HepG2 (cell line): ENCODE results near the gene DUSP22. TPM values are rescaled to one million over a fixed set of nuclear protein-coding genes. Genes with fewer than 3 reads are reported as not detected.
A peak's percentile ranks its signal among the peaks of the same experiment; 100 is the strongest.

Experiments
- NFRKB ChIP-seq: fragments of 450-650 bp; IDR thresholded peaks from 2 replicates; pipeline ENCODE4 v1.6.1; 2017
- NR2F2 ChIP-seq: IDR thresholded peaks from 2 replicates; pipeline ENCODE4 v1.6.1; 2012; ENCODE audit warnings: low read depth, inconsistent platforms, borderline replicate concordance
- TMF1 ChIP-seq: sonication (generic); formaldehyde crosslinking; IDR thresholded peaks from 2 replicates; pipeline ENCODE4 v1.8.1; 2022; ENCODE audit warnings: low read depth, missing genetic modification reagents
- ZBTB49 ChIP-seq: sonication (generic); formaldehyde crosslinking; IDR thresholded peaks from 2 replicates; pipeline ENCODE4 v1.4.0; 2020; ENCODE audit warnings: missing genetic modification reagents, borderline replicate concordance
- ZNF296 ChIP-seq: sonication (generic); formaldehyde crosslinking; conservative IDR thresholded peaks from 2 replicates; pipeline ENCODE4 v1.5.0; 2020; ENCODE audit warnings: mild to moderate bottlenecking, missing genetic modification reagents
- ZNF605 ChIP-seq: sonication (generic); formaldehyde crosslinking; IDR thresholded peaks from 2 replicates; pipeline ENCODE4 v1.8.0; 2022; ENCODE audit warnings: mild to moderate bottlenecking, missing genetic modification reagents
- polyA plus RNA-seq, 8 experiments: library from polyadenylated mRNA; depleted of rRNA in 3 of 8; stranded (reverse) in 7 of 8; unstranded in 1 of 8; fragments of >200 nt; fragmentation: Illumina TruSeq in 4 of 8; extraction: Trizol in 4 of 8; gene quantifications; 2 replicates each; pipeline versions ENCODE4 v1.2.1 to v1.2.3, GENCODE V29; 2011 to 2016; ENCODE audit warnings: low read depth in 4 of 8, missing spikeins in 1 of 8, mixed read lengths in 1 of 8; ENCODE audit not compliant: insufficient read depth in 1 of 8
- total RNA-seq, 5 experiments: library from RNA; depleted of rRNA; stranded (reverse); fragments of >200 nt; fragmentation: Illumina TruSeq; extraction: Trizol; gene quantifications; 2 replicates each; pipeline ENCODE4 v1.2.3, GENCODE V29; 2016; ENCODE audit warnings: low read depth in 1 of 5
- TF ChIP-seq, protein P1 (sequence below): sonication (generic); formaldehyde crosslinking; IDR thresholded peaks from 2 replicates; pipeline ENCODE4 v1.8.0; 2022; ENCODE audit warnings: low read depth, missing genetic modification reagents
- TF ChIP-seq, protein P2 (sequence below): sonication (generic); formaldehyde crosslinking; conservative IDR thresholded peaks from 2 replicates; pipeline ENCODE4 v1.8.1; 2023; ENCODE audit warnings: missing genetic modification reagents

Gene DUSP22
- total and polyA plus RNA-seq, 2 of the 13 experiments (the other 11 are each of a cell fraction or from before 2014, with no cell fraction given): 20.2 to 32.8 TPM

DNA sequence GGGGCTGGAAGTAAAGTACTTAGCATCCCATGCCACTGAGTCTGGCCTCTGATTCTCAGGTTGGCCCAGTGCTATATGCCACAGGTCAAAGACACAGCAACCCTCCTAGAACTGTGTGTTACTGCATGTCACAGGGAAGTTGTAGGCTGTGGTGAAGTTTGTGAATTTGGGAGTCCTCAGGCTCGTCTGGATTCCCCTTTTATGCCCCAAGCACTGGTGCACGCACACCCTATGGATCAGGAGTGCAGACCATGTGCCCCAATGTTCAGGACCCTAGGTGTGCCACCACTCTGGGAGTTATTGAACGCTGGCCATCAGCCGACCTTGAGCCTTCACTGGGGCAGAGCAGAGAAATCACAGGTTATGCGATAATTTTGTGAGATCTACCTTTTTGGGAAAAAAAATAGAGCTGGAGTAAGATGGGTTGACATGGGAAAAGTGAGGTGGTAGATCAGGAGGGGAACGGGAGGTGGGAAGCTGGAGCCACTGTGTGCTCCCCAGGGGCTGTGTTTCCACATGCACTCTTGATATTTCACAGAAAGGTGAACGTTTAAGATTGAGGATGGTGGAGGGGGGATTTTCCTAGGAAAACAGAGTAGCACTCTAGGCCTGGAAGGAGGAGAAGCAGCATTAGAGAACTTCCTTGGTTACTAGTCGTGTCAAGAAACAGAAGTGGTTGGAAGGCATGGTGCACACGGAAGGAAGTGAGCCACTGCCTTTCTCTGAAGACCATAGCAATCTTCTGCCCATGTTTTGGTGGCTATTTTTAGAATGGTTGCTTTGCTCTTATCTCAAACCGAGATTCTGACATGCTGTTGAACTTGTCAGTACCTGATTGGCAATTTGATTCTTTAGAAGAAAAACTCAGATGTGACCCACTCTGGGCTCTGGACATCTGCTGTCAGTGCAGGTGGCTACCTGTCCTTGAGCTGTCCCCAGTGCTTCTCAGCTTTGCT, 44.1 kb downstream of the DUSP22 start (continued):
- TF ChIP-seq ZNF296 (CRISPR knock-in tag) (no peak), TMF1 (CRISPR knock-in tag) (no peak), ZBTB49 (CRISPR knock-in tag) (no peak), NFRKB (0 out of 2 replicates have a peak, but pooled peaks have one; percentile 6), NR2F2 (no peak), ZNF605 (0 out of 2 replicates have a peak, but pooled peaks have one; percentile 40)
- TF ChIP-seq, protein P1, sequence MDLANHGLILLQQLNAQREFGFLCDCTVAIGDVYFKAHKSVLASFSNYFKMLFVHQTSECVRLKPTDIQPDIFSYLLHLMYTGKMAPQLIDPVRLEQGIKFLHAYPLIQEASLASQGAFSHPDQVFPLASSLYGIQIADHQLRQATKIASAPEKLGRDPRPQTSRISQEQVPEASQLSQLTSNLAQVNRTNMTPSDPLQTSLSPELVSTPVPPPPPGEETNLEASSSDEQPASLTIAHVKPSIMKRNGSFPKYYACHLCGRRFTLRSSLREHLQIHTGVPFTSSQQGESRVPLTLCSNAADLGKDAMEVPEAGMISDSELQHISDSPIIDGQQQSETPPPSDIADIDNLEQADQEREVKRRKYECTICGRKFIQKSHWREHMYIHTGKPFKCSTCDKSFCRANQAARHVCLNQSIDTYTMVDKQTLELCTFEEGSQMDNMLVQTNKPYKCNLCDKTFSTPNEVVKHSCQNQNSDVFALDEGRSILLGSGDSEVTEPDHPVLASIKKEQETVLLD (CRISPR knock-in tag): no peak
- TF ChIP-seq, protein P2, sequence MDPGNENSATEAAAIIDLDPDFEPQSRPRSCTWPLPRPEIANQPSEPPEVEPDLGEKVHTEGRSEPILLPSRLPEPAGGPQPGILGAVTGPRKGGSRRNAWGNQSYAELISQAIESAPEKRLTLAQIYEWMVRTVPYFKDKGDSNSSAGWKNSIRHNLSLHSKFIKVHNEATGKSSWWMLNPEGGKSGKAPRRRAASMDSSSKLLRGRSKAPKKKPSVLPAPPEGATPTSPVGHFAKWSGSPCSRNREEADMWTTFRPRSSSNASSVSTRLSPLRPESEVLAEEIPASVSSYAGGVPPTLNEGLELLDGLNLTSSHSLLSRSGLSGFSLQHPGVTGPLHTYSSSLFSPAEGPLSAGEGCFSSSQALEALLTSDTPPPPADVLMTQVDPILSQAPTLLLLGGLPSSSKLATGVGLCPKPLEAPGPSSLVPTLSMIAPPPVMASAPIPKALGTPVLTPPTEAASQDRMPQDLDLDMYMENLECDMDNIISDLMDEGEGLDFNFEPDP (CRISPR knock-in tag): no peak
